AG10803 (cell line): ENCODE results near the gene ACO2.
"Not testable (repeated sequence)": the region's sequence is repeated elsewhere in the genome, so short reads cannot be mapped to it uniquely, and the experiment has no call there.

ENCODE experiments used
- DNase-seq: peaks from one replicate; pipeline ENCODE4 v3.0.0; 2010; ENCODE audit warnings: low read depth
- H3K4me3 ChIP-seq: 2 replicates; pipeline ENCODE4 v1.5.1; 2011; ENCODE audit warnings: mild to moderate bottlenecking, low read length, control low read depth
- CTCF ChIP-seq: conservative IDR thresholded peaks from 2 replicates; pipeline ENCODE4 v1.5.1; 2011; ENCODE audit warnings: mild to moderate bottlenecking, low read length, control low read depth, inconsistent platforms

Gene ACO2

GRCh38 chr22:41446057-41446501 lies 22.8 kb upstream of the ACO2 start:
- no peak for DNase-seq
- no peak for TF ChIP-seq CTCF
- peak overlapping the region; percentile 98 for H3K4me3 ChIP-seq

- DNase-seq: peak; percentile 96
- peak within 1 kb of the TSS; percentile 98 for H3K4me3 ChIP-seq
- TF ChIP-seq CTCF: no peak
These were observed 22.1 kb upstream of the ACO2 start, which contains the start of gene TOB2 for GRCh38 chr22:41446639-41447434. Gene TOB2 (minus strand): TSS chr22:41446801. CDS start chr22:41437345, 9,456 bp downstream.

GRCh38 chr22:41447435-41448188 lies 21.3 kb upstream of the ACO2 start:
- peak overlapping the region; percentile 98 for H3K4me3 ChIP-seq
- peak; percentile 56 for DNase-seq
- TF ChIP-seq CTCF: no peak

GRCh38 chr22:41448189-41448808 lies 20.6 kb upstream of the ACO2 start:
- H3K4me3 ChIP-seq: peak overlapping the region; percentile 98
- DNase-seq: peak; percentile 99
- no peak for TF ChIP-seq CTCF

GRCh38 chr22:41458161-41458728 lies 10.7 kb upstream of the ACO2 start:
- no peak for TF ChIP-seq CTCF
- H3K4me3 ChIP-seq: no peak overlapping the region
- no peak for DNase-seq

GRCh38 chr22:41459431-41459830 lies 9.5 kb upstream of the ACO2 start:
- no peak for TF ChIP-seq CTCF
- no peak for DNase-seq

GRCh38 chr22:41460071-41460470 lies 8.8 kb upstream of the ACO2 start:
- not testable (repeated sequence) for DNase-seq, H3K4me3 ChIP-seq

More at GRCh38 chr22:41459431-41459830, 9.5 kb upstream of the ACO2 start:
- no peak overlapping the region for H3K4me3 ChIP-seq
